ENCODE data around the gene CD180.

GRCh38 chr5:67182301-67182790 is 14.3 kb downstream of the CD180 start:
- no peak for TF ChIP-seq POLR2A (IDR thresholded peaks at IDR 0.05; ENCODE audit: low read length)
- no peak for TF ChIP-seq GATA1 (IDR thresholded peaks at IDR 0.05; ENCODE audit: low read depth, low read length)

Measured in erythroblast (primary cell).